HG03060 (cell line): ENCODE results near the gene IRF2BP1.

Experiments
- ATAC-seq: cut with Tn5 transposase; IDR thresholded peaks from one replicate; pipeline ENCODE4 v1.9.1; 2021; ENCODE audit warnings: low read depth, moderate number of reproducible peaks; ENCODE audit not compliant: unreplicated experiment

IRF2BP1 gene

DNA sequence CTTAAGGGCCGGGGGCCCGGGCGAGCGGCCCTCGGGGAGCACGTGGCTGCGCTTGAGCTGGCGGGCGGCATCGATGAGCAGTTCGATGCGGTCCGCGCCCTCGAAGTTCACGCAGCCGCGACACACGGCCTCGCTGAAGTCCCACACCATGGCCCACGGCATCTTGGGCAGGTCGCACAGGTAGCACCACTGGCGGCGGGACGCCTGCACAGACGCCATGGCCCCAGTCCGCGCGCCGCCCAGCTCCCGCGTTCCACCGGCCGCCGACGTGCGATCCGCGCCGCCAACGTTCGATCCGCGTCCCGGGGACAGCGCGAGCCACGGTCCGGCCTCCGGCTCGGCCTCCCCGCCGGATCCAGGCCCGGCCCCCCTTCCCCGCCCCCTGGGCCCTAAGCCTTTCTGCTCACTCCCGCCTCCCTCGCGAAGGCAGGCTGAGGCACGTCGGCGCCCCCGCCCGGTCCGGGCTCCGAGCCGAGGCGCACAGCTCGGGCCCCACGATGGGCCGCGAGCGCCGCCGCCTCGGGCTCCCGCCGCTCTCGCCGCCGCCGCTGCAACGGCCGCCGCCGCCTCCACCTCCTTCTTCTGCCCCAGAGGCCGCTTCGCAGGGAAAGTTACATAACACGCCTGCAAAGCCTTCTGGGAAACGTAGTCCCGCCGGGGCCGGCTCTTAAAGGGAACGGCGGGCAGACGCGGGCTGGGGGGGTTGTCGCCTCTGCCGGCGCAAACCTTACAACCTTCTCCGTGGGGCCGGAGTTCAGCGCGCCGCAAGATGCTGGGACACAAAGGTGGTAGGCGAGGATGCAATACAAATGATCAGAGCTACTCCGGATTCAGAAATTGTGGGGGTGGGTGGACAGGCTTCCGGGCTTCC is at the start of gene IRF2BP1:
IRF2BP1 (minus strand) TSS at position 586 of the 871 bp plus-strand sequence; CDS start at position 219, 367 bp downstream.
- ATAC-seq, result peak; percentile 30

GRCh38 chr19:45935267-45935666 is 49.3 kb upstream of the IRF2BP1 start:
- no peak for ATAC-seq

- no peak for ATAC-seq
These were observed 48.8 kb upstream of the IRF2BP1 start for GRCh38 chr19:45934551-45935230.

DNA sequence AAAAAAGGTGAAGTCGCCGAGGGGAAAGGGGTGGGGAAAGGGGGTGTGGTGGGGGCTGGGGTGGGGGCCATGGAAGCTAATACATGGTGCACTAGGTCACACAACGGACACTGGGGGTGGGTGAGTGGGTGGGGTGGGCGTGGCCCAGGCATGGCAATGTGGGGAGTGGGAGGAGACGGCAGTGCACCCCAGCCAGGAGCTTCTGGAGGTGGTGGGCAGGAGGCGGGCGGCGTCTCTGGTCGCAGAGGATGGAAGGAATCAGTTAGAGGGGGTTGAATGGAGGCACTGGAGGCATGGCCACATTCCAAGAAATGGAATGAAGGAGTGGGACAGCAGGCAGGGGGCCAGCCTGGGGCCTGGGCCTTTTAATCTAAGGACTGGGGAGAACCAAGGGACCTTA is 47.8 kb upstream of the IRF2BP1 start:
- no peak for ATAC-seq

DNA sequence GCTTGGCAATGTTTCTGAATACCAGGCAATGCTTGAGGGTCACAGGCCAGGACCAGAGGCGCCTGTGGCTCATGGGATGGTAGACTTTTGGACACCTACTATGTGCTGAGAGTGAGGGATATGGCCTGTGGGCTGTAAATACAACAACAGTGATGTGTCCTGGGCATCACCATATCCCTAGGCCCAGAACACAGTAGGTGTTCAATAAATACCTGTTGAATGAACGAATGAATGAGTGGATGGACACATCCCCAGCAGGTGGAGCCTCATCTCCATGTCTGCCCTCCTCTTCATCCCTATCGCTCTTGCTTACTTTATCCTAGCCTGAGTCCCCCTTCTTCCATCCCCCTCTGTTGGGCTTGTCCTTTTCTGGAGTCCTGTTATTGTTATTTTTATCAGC is 45.1 kb upstream of the IRF2BP1 start:
- no peak for ATAC-seq

GRCh38 chr19:45929247-45929646 is 43.3 kb upstream of the IRF2BP1 start:
- ATAC-seq, result no peak

- ATAC-seq, result no peak
These were observed 41.8 kb upstream of the IRF2BP1 start for GRCh38 chr19:45927565-45928261.

DNA sequence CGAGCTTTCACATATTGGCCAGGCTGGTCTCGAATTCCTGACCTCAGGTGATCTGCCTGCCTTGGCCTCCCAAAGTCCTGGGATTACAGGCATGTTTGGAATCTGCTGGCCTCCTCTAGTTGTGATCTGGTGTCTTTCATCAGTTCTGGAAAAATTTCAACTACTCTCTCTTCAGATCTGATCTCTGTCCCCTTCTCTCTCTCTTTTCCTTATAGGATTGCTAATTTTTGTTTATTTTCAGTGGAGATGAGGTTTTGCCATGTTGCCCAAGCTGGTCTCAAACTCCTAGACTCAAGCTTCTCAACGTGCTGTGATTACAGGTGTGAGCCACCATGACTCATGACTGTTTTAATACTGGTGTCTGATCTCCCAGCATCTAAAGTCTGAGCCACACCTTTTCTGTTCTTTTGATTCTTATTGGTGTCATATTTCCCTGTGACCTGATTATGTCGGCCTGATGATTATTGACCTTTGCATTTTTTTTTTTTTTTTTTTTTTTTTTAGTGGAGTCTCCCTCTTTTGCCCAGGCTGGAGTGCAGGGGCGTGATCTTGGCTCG is 39.0 kb upstream of the IRF2BP1 start:
- ATAC-seq, result no peak

DNA sequence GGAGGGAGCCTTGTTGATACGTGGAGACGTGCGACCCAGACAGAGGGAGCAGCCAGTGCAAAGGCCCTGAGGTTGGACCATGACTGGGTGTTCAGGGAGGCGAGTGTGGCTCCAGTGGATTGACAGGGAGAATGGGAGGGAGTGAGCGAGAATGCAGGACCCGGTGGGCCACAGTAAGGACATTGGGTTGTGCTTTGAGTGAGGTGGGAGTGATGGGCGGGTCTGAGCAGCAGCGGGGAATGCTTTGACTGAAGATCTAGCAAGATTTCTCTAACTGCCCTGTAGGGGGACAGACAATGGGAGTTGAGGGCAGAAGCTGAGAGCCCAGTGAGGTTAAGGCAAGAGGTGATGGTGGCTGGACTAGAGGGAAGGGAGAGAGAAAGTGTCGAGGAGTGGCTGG is 36.3 kb upstream of the IRF2BP1 start:
- ATAC-seq, result no peak

DNA sequence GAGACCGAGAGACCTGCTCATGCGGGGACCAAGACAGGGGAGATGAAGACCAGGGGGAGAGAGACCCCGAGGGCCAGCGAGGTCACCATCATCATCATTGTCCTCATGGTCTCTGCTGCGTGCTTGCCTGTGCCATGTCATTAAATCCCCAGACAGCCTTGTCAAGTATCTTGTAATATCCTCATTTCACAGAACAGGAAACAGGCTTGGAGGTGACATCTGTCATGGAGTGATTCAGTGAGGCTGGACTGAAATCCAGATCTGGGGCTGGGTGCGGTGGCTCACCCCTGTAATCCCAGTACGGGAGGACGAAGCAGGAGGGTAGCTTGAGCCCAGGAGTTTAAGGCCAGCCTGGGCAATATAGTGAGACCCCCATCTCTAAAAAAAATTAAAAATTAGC is 34.5 kb upstream of the IRF2BP1 start:
- no peak for ATAC-seq

GRCh38 chr19:45919678-45920077 is 33.7 kb upstream of the IRF2BP1 start:
- no peak for ATAC-seq

GRCh38 chr19:45918721-45919120 is 32.8 kb upstream of the IRF2BP1 start:
- no peak for ATAC-seq

DNA sequence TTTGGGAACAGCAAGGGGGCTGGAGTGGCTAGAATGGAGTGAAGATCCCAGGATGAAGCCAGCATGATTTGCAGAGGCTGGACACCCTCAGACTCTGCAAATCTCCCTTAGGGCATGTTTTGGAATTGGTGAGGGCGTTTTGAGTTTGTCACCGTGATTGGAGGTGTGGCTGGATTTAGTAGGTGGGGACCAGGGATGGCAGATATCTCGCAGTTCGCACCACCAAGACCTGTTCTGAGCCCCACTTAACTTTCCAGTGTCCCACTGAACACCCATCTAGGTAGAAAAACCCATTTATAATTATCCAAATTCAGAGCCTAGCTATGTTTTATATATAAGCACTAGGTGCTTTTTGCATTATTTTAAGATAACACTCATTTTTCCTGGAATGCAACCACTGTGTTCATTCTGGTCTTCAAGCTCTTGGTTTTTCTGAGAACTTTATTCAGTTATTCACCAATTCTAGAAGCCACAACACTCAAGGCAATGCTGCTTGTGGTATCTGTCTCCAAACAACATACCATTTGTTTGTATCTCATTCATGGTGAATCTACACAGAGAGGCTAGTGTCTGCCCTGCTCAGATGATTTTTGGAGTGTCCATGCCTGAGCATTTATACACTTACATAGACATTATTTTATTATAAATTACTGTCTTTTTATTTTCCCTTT is 31.6 kb upstream of the IRF2BP1 start:
- no peak for ATAC-seq

GRCh38 chr19:45913874-45914830 is 28.2 kb upstream of the IRF2BP1 start, which contains the start of gene NANOS2:
NANOS2 (minus strand) TSS chr19:45914778; CDS start chr19:45914693, 85 bp downstream.
- ATAC-seq, result no peak

DNA sequence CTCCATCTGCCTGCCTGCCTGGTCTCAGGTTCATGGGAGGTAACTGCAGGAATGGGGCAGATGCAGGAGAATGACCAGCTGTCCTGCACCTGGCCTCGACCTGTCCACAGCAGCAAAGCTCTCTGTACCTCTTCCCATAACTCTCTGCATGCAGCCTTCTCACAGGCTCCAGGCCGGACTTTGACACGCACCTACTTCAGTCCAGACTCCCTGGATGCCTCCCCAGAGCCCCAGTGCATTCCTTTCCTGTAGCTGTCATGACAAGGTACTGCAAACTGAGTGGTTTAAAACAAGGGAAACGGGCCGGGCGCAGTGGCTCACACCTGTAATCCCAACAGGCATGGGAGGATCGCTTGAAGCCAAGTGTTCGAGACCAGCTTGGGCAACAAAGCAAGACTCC is 25.4 kb upstream of the IRF2BP1 start:
- no peak for ATAC-seq

GRCh38 chr19:45908956-45909355 is 23.0 kb upstream of the IRF2BP1 start:
- ATAC-seq, result no peak

- no peak for ATAC-seq
These were observed 20.3 kb upstream of the IRF2BP1 start for GRCh38 chr19:45906221-45906620.

DNA sequence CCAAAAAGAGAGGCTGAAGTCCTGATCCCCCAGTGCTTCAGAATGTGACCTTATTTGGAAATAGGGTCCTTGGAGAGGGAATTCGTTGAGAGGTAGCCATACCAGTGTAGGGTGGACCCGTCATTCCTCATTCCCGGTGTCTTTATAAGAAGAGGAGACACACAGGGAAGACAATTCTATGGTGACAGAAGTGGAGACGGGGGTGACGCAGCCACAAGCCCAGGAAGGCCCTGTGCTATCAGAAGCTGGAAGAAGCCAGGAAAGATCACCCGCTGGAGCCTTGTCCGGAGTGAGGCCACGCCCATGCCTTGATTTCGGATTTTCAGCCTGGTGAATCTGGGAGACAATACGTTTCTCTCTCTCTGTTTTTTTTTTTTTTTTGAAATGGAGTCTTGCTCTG is 19.1 kb upstream of the IRF2BP1 start:
- ATAC-seq, result no peak
